ENCODE measurements around the gene PELI2. TPM values are rescaled to one million over a fixed set of nuclear protein-coding genes. Genes with fewer than 3 reads are reported as not detected.

The PELI2 gene
- total and polyA plus RNA-seq, 11 donors = 0.80 to 5.2 (median 3.3) TPM

DNA sequence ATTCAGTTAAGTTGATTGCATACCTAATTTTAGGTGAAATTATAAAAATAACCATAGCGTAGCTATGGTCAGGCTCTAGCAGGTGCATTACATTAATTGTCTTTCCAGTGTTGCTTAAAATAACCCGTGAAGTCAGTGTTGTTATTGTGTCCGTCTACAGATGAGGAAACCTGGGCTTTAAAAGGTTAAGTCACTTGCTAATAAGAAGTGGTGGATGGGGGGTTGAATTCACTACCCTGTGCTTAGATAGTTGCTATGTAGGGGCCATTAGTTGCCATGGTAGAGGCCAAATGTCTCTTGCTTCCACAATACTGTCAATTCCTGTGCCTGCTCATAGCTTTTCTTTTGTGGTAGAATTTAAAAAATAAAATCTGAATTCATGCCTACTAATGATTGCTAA is 174.8 kb downstream of the PELI2 start:
- no peaks in the 10 kb centered on the region for H3K9me3 ChIP-seq
- H3K4me3 ChIP-seq = no peak overlapping the region
- H3K27me3 ChIP-seq = no peaks in the 10 kb centered on the region
- no peaks in the 10 kb centered on the region for H3K4me1 ChIP-seq
- TF ChIP-seq, protein P1, sequence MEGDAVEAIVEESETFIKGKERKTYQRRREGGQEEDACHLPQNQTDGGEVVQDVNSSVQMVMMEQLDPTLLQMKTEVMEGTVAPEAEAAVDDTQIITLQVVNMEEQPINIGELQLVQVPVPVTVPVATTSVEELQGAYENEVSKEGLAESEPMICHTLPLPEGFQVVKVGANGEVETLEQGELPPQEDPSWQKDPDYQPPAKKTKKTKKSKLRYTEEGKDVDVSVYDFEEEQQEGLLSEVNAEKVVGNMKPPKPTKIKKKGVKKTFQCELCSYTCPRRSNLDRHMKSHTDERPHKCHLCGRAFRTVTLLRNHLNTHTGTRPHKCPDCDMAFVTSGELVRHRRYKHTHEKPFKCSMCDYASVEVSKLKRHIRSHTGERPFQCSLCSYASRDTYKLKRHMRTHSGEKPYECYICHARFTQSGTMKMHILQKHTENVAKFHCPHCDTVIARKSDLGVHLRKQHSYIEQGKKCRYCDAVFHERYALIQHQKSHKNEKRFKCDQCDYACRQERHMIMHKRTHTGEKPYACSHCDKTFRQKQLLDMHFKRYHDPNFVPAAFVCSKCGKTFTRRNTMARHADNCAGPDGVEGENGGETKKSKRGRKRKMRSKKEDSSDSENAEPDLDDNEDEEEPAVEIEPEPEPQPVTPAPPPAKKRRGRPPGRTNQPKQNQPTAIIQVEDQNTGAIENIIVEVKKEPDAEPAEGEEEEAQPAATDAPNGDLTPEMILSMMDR (IDR thresholded peaks at IDR 0.05) = no peak
- TF ChIP-seq POLR2A (IDR thresholded peaks at IDR 0.05) = no peak
- 74 to 76% (median 75%) methylated on average over 3 of the region's 3 CpGs for WGBS, 4 donors
- no peak for ATAC-seq
- no peak overlapping the region for H3K27ac ChIP-seq
- no peak for DNase-seq
- intact Hi-C loops (cut with DNase I) = no loop called here
- H3K36me3 ChIP-seq = peaks cover 0 to 47% (median 27%) of the 10 kb centered on the region in 9 donors

DNA sequence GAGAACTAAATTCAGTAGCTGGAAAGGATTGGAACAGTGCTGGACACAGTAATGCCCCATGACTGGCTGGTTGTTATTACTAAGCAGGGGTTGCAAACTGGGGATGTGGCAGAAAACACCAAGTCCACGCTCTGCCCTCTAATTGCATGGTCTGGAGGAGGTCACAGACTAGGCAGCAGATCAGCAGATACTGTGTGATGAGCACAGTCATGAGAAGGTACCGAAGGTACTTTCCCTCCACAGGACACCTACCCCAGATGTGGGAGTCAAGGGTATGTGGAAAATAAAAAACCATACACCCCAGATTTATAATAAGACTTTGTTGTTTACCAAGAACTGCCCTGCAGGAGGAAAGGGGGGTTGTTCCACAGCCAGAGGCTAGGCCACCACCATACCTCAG is 175.3 kb downstream of the PELI2 start:
- H3K27me3 ChIP-seq = no peaks in the 10 kb centered on the region
- TF ChIP-seq, protein P1 (IDR thresholded peaks at IDR 0.05) = no peak
- no peak for TF ChIP-seq POLR2A (IDR thresholded peaks at IDR 0.05)
- no peaks in the 10 kb centered on the region for H3K4me1 ChIP-seq
- DNase-seq (no peak), ATAC-seq (no peak)
- no peak overlapping the region for H3K27ac ChIP-seq
- intact Hi-C loops (cut with DNase I) = no loop called here
- no peaks in the 10 kb centered on the region for H3K9me3 ChIP-seq
- 94 to 100% (median 99%) methylated on average over 2 of the region's 2 CpGs for WGBS, 4 donors
- H3K36me3 ChIP-seq = peaks cover 0 to 42% (median 27%) of the 10 kb centered on the region in 9 donors
- no peak overlapping the region for H3K4me3 ChIP-seq

DNA sequence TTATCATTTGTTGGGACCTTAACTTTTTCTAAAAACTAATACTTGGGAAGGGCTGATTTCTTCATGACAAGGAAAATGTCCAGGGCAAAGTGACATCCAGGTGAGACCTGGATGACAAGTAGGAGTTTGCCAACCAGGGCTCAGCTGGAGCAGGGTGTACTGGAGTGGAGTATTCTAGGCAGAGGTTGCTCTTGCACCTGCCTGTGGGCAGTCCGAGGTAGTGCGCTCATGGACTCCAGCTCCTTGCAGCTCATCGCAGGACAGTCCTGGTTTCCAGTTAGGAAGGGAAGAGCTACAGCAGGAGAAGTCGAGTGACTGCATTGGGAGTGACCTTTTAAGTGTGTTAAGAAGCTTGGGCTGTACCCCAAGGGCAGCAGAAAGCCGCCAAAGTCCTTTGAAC is 175.9 kb downstream of the PELI2 start:
- TF ChIP-seq, protein P1 (IDR thresholded peaks at IDR 0.05) = peak in 1 of 12 donors; percentile 23
- no peak for TF ChIP-seq POLR2A (IDR thresholded peaks at IDR 0.05)
- Histone ChIP-seq H3K4me1 (no peaks in the 10 kb centered on the region), H3K27me3 (no peaks in the 10 kb centered on the region), H3K36me3 (peaks cover 0 to 36% (median 22%) of the 10 kb centered on the region in 9 donors), H3K9me3 (no peaks in the 10 kb centered on the region), H3K4me3 (no peak overlapping the region), H3K27ac (no peak overlapping the region)
- 86 to 94% (median 89%) methylated on average over 5 of the region's 5 CpGs for WGBS, 4 donors
- intact Hi-C loops (cut with DNase I) = no loop called here
- ATAC-seq (no peak), DNase-seq (no peak)

DNA sequence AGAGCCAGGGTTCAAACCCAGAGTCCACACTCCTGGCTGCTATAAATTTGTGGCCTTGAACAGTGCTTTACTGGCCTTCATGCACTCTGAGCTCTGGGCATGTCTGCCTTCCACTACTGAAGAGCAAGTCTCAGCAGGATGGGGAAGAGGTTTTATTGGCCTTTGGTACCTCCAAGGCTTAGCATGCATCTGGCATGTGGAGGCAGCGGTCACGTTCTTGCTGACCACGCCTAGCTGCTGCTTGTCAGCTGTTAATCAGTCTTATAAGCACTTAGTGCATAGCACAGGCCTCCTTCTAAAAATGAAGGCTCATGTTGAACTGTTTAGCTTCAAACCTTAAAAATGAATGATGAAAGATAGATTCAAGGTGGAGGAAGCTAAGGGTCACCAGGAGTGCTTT is 177.5 kb downstream of the PELI2 start:
- Histone ChIP-seq H3K36me3 (peaks cover 0 to 20% (median 10%) of the 10 kb centered on the region in 9 donors), H3K4me1 (peaks cover 0 to 4% (median 0%) of the 10 kb centered on the region in 12 donors), H3K27ac (no peak overlapping the region), H3K4me3 (no peak overlapping the region), H3K9me3 (no peaks in the 10 kb centered on the region), H3K27me3 (no peaks in the 10 kb centered on the region)
- TF ChIP-seq, protein P1 (IDR thresholded peaks at IDR 0.05) = no peak
- no peak for TF ChIP-seq POLR2A (IDR thresholded peaks at IDR 0.05)
- no peak for ATAC-seq
- 81 to 93% (median 90%) methylated on average over 3 of the region's 3 CpGs for WGBS, 4 donors
- intact Hi-C loops (cut with DNase I) = no loop called here
- no peak for DNase-seq
